IMR-90 (cell line): ENCODE data around the gene PLEKHF1. TPM values are rescaled to one million over a fixed set of nuclear protein-coding genes. Genes with fewer than 3 reads are reported as not detected.

ENCODE experiments used
- ATAC-seq: fragments of 200-7000 bp; cut with Tn5 transposase; 2 replicates; pipeline ENCODE4 v1.9.1; 2020; ENCODE audit warnings: low read depth, mild to moderate bottlenecking, moderate library complexity
- BruUV-seq: library from RNA; stranded (reverse); fragments of 400-500 nt; replicated peaks from 2 replicates; lab custom pipeline; 2021; lab: Mats Ljungman, UMichigan
- CTCF ChIA-PET: fragments of 300-600 bp; formaldehyde crosslinking; extraction: SDS; loops from one replicate; lab custom pipeline; 2021; ENCODE audit warnings: antibody characterized with exemption; lab: Yijun Ruan, JAX
- POLR2A ChIA-PET: fragments of 300-600 bp; sonication (Branson Sonifier 250); formaldehyde crosslinking; loops from one replicate; lab custom pipeline; 2022; ENCODE audit warnings: antibody characterized with exemption; ENCODE audit not compliant: unreplicated experiment; lab: Charles Lee
- DNase-seq: peaks from one replicate; pipeline ENCODE4 v3.0.0; 2013
- H2AFZ ChIP-seq: replicated peaks from 2 replicates; pipeline ENCODE3; 2013; ENCODE audit warnings: low read length, mild to moderate bottlenecking; ENCODE audit not compliant: poor library complexity
- H2AK5ac ChIP-seq: 2 replicates; pipeline ENCODE4 v1.6.1; 2013; ENCODE audit warnings: low read depth, low read length, inconsistent platforms
- H2AK9ac ChIP-seq: replicated peaks from 2 replicates; pipeline ENCODE3; 2013; ENCODE audit warnings: mild to moderate bottlenecking, low read depth, low read length, moderate library complexity; ENCODE audit not compliant: poor library complexity
- H2BK120ac ChIP-seq: 2 replicates; pipeline ENCODE4 v1.6.1; 2013; ENCODE audit warnings: low read depth, low read length, inconsistent platforms
- H2BK15ac ChIP-seq: 3 replicates; pipeline ENCODE4 v1.6.1; 2013; ENCODE audit warnings: low read depth, low read length, inconsistent platforms
- H2BK20ac ChIP-seq: 2 replicates; pipeline ENCODE4 v1.6.1; 2013; ENCODE audit warnings: low read depth, mild to moderate bottlenecking, inconsistent platforms, low read length, moderate library complexity
- H2BK5ac ChIP-seq: 2 replicates; pipeline ENCODE4 v1.6.1; 2013; ENCODE audit warnings: mild to moderate bottlenecking, low read depth, low read length, inconsistent platforms; ENCODE audit not compliant: poor library complexity, severe bottlenecking
- H3K14ac ChIP-seq: replicated peaks from 2 replicates; pipeline ENCODE4 v1.6.1; 2013; ENCODE audit warnings: low read depth, low read length, inconsistent platforms
- H3K18ac ChIP-seq: 2 replicates; pipeline ENCODE4 v1.6.1; 2013; ENCODE audit warnings: low read depth, low read length, control low read depth
- H3K23ac ChIP-seq: 2 replicates; pipeline ENCODE4 v1.6.1; 2013; ENCODE audit warnings: low read depth, low read length, inconsistent platforms
- H3K27ac ChIP-seq: 2 replicates; pipeline ENCODE4 v1.5.1; 2013; ENCODE audit warnings: mild to moderate bottlenecking, control low read depth, low read length; ENCODE audit not compliant: insufficient read depth
- H3K27me3 ChIP-seq: 2 replicates; pipeline ENCODE4 v1.6.1; 2013; ENCODE audit warnings: low read length; ENCODE audit not compliant: control insufficient read depth, insufficient read depth
- H3K36me3 ChIP-seq: 2 replicates; pipeline ENCODE4 v1.6.1; 2013; ENCODE audit warnings: low read length, mixed read lengths; ENCODE audit not compliant: control insufficient read depth, insufficient read depth
- H3K4ac ChIP-seq: 2 replicates; pipeline ENCODE4 v1.6.1; 2013; ENCODE audit warnings: low read depth, low read length, inconsistent platforms
- H3K4me1 ChIP-seq: 2 replicates; pipeline ENCODE4 v1.6.1; 2013; ENCODE audit warnings: low read length, mixed read lengths; ENCODE audit not compliant: control insufficient read depth, insufficient read depth
- H3K4me2 ChIP-seq: 2 replicates; pipeline ENCODE4 v1.6.1; 2013; ENCODE audit warnings: low read depth, mild to moderate bottlenecking, control low read depth, low read length, moderate library complexity
- H3K4me3 ChIP-seq: 2 replicates; pipeline ENCODE4 v1.5.1; 2013; ENCODE audit warnings: low read depth, mild to moderate bottlenecking, control low read depth, low read length, moderate library complexity; ENCODE audit not compliant: insufficient read depth
- H3K56ac ChIP-seq: 2 replicates; pipeline ENCODE4 v1.6.1; 2013; ENCODE audit warnings: low read length, inconsistent platforms; ENCODE audit not compliant: insufficient read depth; ENCODE audit errors: extremely low read depth
- H3K79me1 ChIP-seq, 2 experiments: 2 replicates each; pipeline ENCODE4 v1.6.1; 2013; ENCODE audit warnings: low read length in 2 of 2, inconsistent platforms in 1 of 2, low read depth in 1 of 2
- H3K9ac ChIP-seq: 2 replicates; pipeline ENCODE4 v1.6.1; 2013; ENCODE audit warnings: low read depth, low read length, control low read depth
- H3K9me1 ChIP-seq: 2 replicates; pipeline ENCODE4 v1.6.1; 2013; ENCODE audit warnings: low read length, inconsistent platforms; ENCODE audit not compliant: insufficient read depth
- H3K9me3 ChIP-seq: 2 replicates; pipeline ENCODE4 v1.6.1; 2013; ENCODE audit warnings: low read length; ENCODE audit not compliant: control insufficient read depth, insufficient read depth
- H4K20me1 ChIP-seq: 2 replicates; pipeline ENCODE4 v1.6.1; 2013; ENCODE audit warnings: low read length, inconsistent platforms; ENCODE audit not compliant: insufficient read depth
- H4K5ac ChIP-seq: 2 replicates; pipeline ENCODE4 v1.6.1; 2013; ENCODE audit warnings: mild to moderate bottlenecking, low read depth, low read length, control low read depth
- H4K8ac ChIP-seq, 2 experiments: 2 replicates each; pipeline ENCODE4 v1.6.1; 2013; ENCODE audit warnings: low read depth in 2 of 2, low read length in 2 of 2, control low read depth in 1 of 2, inconsistent platforms in 1 of 2
- H4K91ac ChIP-seq: 2 replicates; pipeline ENCODE4 v1.6.1; 2013; ENCODE audit warnings: low read depth, low read length, inconsistent platforms; ENCODE audit not compliant: insufficient read depth
- CTCF ChIP-seq: conservative IDR thresholded peaks from 2 replicates; pipeline ENCODE4 v1.5.1; 2012; ENCODE audit warnings: mild to moderate bottlenecking, low read depth, low read length, improper control_type of control experiment
- USF2 ChIP-seq: fragments of 150-350 bp; IDR thresholded peaks from 2 replicates; pipeline ENCODE4 v1.6.1; 2017; ENCODE audit warnings: mild to moderate bottlenecking, antibody characterized with exemption, low read length, low read depth
- WGBS, 2 experiments: methylation state at CpG; one replicate each; pipeline versions ENCODE4 v1.1.5 to v1.1.7; 2013; ENCODE audit warnings: missing lambda C conversion rate in 2 of 2; ENCODE audit not compliant: insufficient read length in 1 of 2; ENCODE audit errors: extremely low coverage in 2 of 2; 5-methylcytosine and 5-hydroxymethylcytosine counted together
- dilution Hi-C: fragments of 300-500 bp; cut with HindIII; formaldehyde crosslinking; loops from one replicate; pipeline ENCODE4 v1.14.3; 2018; ENCODE audit warnings: low sequenced_read_pairs; ENCODE audit not compliant: unreplicated experiment
- in situ Hi-C: fragments of 300-500 bp; cut with MboI; formaldehyde crosslinking; loops from 3 replicates; pipeline ENCODE4 v1.14.3; 2019; ENCODE audit warnings: low sequenced_read_pairs, inconsistent platforms, mixed read lengths
- intact Hi-C: fragments of 100-400 bp; cut with micrococcal nuclease; formaldehyde crosslinking; loops from 2 replicates; pipeline ENCODE4 v1.10.0; 2022
- polyA plus RNA-seq, 3 experiments: library from polyadenylated mRNA; depleted of rRNA; stranded (reverse); fragments of >200 nt; gene quantifications; 2 replicates each; pipeline ENCODE4 v1.2.3, GENCODE V29; 2012; ENCODE audit warnings: low replicate concordance in 1 of 3
- total RNA-seq: library from RNA; depleted of rRNA; stranded (reverse); fragments of >200 nt; gene quantifications from 2 replicates; pipeline ENCODE4 v1.2.3, GENCODE V29; 2012

Gene PLEKHF1
- total and polyA plus RNA-seq, 2 of the 4 experiments (the other 2 are of a cell fraction), result 5.0 to 6.6 TPM

DNA sequence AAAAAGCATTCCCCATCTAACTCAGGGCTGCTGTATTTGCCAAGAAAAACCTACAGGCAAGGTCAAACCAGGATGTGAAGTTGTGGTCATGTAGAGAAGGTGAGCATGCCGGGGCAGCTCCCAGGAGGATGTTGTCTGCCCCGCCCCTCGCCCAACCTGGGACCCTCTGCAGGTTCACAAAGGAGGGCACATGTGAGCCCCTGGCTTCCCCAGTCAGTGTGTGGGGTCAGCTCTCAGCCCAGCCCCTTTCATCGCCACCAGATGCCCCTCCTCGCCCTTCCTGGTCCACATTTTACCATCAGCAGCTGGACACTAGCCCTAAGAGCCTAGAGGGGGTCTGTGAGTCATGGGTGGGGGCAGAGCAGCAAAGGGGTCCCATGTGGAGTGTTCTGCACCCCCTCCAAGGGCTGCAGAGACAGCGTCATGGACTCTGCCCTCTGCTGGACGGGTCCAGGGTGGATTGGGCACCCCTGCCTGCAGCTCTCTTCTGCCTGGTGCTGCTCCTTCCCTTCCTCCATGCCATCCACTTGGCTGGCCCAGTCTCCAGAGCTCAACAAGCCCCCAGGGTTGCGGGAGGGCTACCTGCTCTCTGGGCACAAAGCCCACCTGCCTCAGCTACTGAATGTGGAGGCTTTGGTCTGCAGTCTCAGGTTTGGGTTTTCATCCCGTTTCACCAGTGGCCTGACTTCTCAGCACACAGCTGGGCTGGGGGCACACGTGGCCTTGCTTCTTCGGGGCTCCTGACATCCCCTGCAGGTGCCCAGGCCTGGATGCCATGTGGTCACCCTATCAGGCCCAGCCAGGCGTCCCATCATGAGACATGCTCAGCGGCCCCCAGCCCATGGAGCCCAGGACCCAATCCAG lies 3.7 kb downstream of the PLEKHF1 start:
- no peak overlapping the region for H3K4me2 ChIP-seq
- dilution Hi-C loops, result no loop called here
- ChIA-PET CTCF (interaction anchor here (0.7 to 1.6 kb wide), 2 partner anchors 9 to 59 kb away, joined by 4 to 6 read pairs; no protein-coding TSS in a partner anchor), POLR2A (no interaction called here)
- H3K18ac ChIP-seq, result no peak overlapping the region
- peaks cover 22 to 80% of the 10 kb centered on the region in 2 experiments for H3K79me1 ChIP-seq
- 0 out of 2 replicates have a peak, but pooled peaks have one; percentile 6 for TF ChIP-seq CTCF
- TF ChIP-seq USF2, result no peak
- no peak overlapping the region; the same call in 1 of the 2 replicates for H4K91ac ChIP-seq
- intact Hi-C loops, result no loop called here
- H4K20me1 ChIP-seq, result peaks cover 43% of the 10 kb centered on the region
- H2BK20ac ChIP-seq, result no peak overlapping the region
- peaks cover 19% of the 10 kb centered on the region for H3K4me1 ChIP-seq
- DNase-seq (no peak), ATAC-seq (no peak)
- no peak overlapping the region for H4K8ac ChIP-seq
- H2BK15ac ChIP-seq, result no peak overlapping the region
- no peaks in the 10 kb centered on the region for H3K9me3 ChIP-seq
- no peak overlapping the region for H3K4me3 ChIP-seq
- H3K14ac ChIP-seq, result no peak overlapping the region
- H4K5ac ChIP-seq, result no peak overlapping the region
- no peak overlapping the region for H3K9ac ChIP-seq
- H3K56ac ChIP-seq, result no peak overlapping the region
- peaks cover 16% of the 10 kb centered on the region for H3K9me1 ChIP-seq
- no peak overlapping the region for H2BK120ac ChIP-seq
- in situ Hi-C loops, result no loop called here
- peak overlapping the region; percentile 27 for H2AFZ ChIP-seq
- no peak overlapping the region; the same call in 1 of the 2 replicates for H3K4ac ChIP-seq
- H2BK5ac ChIP-seq, result no peak overlapping the region
- H3K23ac ChIP-seq, result no peak overlapping the region
- no peak overlapping the region for H2AK5ac ChIP-seq
- peaks cover 4% of the 10 kb centered on the region; the same call in 1 of the 2 replicates for H3K36me3 ChIP-seq
- no TSS peak for BruUV-seq
- H2AK9ac ChIP-seq, result peak overlapping the region; percentile 75
- no peak overlapping the region for H3K27ac ChIP-seq
- no peaks in the 10 kb centered on the region for H3K27me3 ChIP-seq
- WGBS, 2 experiments, result 93% methylated on average over 3 of the region's 13 CpGs; no CpG with 5 or more reads in 1 of the 2 experiments
